ENCODE measurements around the gene METTL22. TPM values are rescaled to one million over a fixed set of nuclear protein-coding genes. Genes with fewer than 3 reads are reported as not detected.

Gene METTL22
- total RNA-seq, 4 donors from 2014 or later, result 20.2 to 70.3 (median 45.4) TPM

DNA sequence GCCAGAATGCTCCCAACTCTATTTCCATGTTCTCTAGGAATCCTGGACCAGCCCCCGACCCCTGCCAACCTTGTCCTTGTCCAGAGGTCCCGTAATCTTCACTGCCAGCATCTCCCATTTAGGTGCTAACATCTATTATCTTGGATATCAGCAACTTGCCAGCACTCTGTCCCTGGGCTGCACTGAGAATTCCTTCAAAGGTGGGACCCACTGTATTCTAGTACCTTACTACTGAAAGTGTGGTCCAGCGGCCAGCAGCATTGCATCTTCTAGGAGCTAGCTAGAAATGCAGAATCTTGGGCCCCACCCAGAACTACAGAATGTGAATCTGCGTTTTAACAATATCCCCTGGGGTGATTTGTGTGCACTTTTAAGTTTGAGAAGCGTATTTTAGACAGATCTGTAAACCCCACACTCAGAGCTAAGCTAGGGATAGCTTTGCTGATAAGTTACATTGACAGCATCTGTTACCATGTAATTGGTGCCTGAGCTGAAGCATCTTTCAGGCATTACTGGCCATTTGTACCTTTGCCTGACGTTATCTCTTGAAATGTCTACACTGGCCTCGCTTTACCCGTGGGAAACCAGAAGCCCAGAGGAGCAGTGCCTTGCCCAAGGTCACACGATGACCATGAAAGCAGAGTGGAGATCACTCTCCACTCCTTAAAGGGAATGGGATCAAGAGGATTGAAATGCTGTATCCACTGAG is 61.2 kb downstream of the METTL22 start:
- no peaks in the 10 kb centered on the region for H3K27me3 ChIP-seq
- no peak overlapping the region for H3K27ac ChIP-seq
- intact Hi-C loops (cut with DNase I; ENCODE audit: low total_unique reads), result no loop called here
- no peak for TF ChIP-seq CTCF (IDR thresholded peaks at IDR 0.05)
- no peak for TF ChIP-seq POLR2A (IDR thresholded peaks at IDR 0.05)
- H3K36me3 ChIP-seq, result no peaks in the 10 kb centered on the region
- H3K9me3 ChIP-seq, result no peaks in the 10 kb centered on the region
- no peaks in the 10 kb centered on the region for H3K4me1 ChIP-seq
- H3K4me3 ChIP-seq, result no peak overlapping the region
- no peak for DNase-seq

DNA sequence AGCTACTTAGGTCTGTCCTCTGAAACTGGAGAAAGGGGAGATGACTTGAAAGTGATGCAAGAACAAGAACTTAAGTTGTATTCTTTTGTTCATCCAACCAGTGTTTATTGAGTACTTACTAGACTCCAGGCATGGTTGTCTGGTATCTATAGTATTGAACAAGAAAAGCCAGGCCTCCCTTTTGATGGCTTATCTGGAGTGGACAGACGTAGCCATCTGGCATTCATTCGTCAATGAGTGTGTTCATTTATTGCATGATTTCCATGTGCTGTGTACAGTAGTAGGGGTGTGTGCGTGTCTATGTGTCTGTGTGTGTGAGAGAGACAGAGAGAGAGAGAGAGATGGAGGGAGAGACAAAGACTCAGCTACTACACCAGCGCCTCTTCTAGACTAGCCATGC is 62.1 kb downstream of the METTL22 start:
- TF ChIP-seq CTCF (IDR thresholded peaks at IDR 0.05) (no peak), POLR2A (IDR thresholded peaks at IDR 0.05) (no peak)

DNA sequence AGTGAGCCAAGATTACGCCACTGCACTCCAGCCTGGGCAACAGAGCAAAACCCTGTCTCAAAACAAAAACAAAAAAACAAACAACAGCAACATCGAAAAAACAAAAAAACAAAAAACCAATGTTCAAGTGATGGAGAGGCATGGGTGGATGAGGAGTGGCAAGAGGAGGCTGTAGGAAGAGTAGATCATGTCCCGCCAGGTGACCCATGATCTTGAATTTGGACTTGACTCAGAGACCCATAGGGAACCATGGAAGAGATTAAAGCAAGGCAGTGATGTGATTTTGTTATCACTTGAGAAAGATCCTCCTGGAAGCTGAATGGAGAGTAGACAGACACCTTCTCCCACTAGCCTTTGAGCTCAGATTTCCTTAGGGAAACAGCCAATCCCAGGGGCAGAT is 64.1 kb downstream of the METTL22 start:
- H3K36me3 ChIP-seq, result no peaks in the 10 kb centered on the region
- DNase-seq, result no peak
- H3K27ac ChIP-seq, result no peak overlapping the region
- H3K27me3 ChIP-seq, result no peaks in the 10 kb centered on the region
- intact Hi-C loops (cut with DNase I; ENCODE audit: low total_unique reads), result no loop called here
- H3K4me3 ChIP-seq, result no peak overlapping the region
- H3K4me1 ChIP-seq, result no peaks in the 10 kb centered on the region
- H3K9me3 ChIP-seq, result peaks cover 0 to 5% of the 10 kb centered on the region in 2 donors
- TF ChIP-seq POLR2A (IDR thresholded peaks at IDR 0.05) (no peak), CTCF (IDR thresholded peaks at IDR 0.05) (no peak)

More for the DNA sequence above, 62.1 kb downstream of the METTL22 start:
- intact Hi-C loops (cut with DNase I; ENCODE audit: low total_unique reads), result no loop called here
- Histone ChIP-seq H3K27me3 (no peaks in the 10 kb centered on the region), H3K4me1 (no peaks in the 10 kb centered on the region), H3K27ac (no peak overlapping the region), H3K36me3 (no peaks in the 10 kb centered on the region), H3K9me3 (no peaks in the 10 kb centered on the region), H3K4me3 (no peak overlapping the region)
- no peak for DNase-seq

GRCh38 chr16:8686031-8686621 is 64.6 kb downstream of the METTL22 start:
- Histone ChIP-seq H3K9me3 (peaks cover 0 to 5% of the 10 kb centered on the region in 2 donors), H3K27me3 (no peaks in the 10 kb centered on the region), H3K27ac (no peak overlapping the region), H3K4me1 (no peaks in the 10 kb centered on the region), H3K36me3 (no peaks in the 10 kb centered on the region), H3K4me3 (no peak overlapping the region)
- intact Hi-C loops (cut with DNase I; ENCODE audit: low total_unique reads), result no loop called here
- TF ChIP-seq CTCF (IDR thresholded peaks at IDR 0.05), result no peak
- TF ChIP-seq POLR2A (IDR thresholded peaks at IDR 0.05), result no peak
- no peak for DNase-seq

DNA sequence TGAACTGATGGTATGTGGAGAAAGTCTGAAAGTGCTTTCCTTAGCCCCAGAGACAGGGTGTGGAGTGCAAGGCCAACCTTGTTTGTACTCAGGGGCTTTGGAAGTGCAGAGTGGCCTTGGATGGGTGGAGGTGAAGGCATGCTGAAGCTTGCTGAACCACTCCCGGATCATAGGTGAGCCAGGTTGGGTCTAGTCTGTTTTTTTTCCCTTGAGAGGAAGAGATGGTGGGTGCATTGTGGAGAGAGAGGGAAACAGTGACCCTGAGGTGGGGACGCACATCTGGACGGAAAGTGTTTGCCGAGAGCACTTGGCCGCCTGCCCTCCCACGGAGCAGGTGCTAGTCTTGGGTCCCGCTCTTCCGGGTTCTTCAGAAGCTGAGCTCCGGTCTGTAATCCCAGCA is 65.4 kb downstream of the METTL22 start:
- no peak for DNase-seq
- Histone ChIP-seq H3K4me3 (no peak overlapping the region), H3K27ac (no peak overlapping the region), H3K9me3 (peaks cover 0 to 5% of the 10 kb centered on the region in 2 donors), H3K27me3 (no peaks in the 10 kb centered on the region), H3K36me3 (no peaks in the 10 kb centered on the region), H3K4me1 (no peaks in the 10 kb centered on the region)
- intact Hi-C loops (cut with DNase I; ENCODE audit: low total_unique reads), result no loop called here
- TF ChIP-seq CTCF (IDR thresholded peaks at IDR 0.05) (no peak), POLR2A (IDR thresholded peaks at IDR 0.05) (no peak)
